HT1080 (cell line): Measurements from ENCODE around the gene CRHR1. TPM values are rescaled to one million over a fixed set of nuclear protein-coding genes. Genes with fewer than 3 reads are reported as not detected.

Experiments
- DNase-seq: peaks from one replicate; pipeline ENCODE4 v3.0.0-alpha.2; 2015; ENCODE audit warnings: low read depth
- total RNA-seq: library from RNA; depleted of rRNA; stranded (reverse); fragments of >200 nt; shearing (Covaris generic); gene quantifications from 2 replicates; pipeline ENCODE4 v1.2.3, GENCODE V29; 2014

The CRHR1 gene
- total RNA-seq, 1 experiment from 2014 or later, result not detected

DNA sequence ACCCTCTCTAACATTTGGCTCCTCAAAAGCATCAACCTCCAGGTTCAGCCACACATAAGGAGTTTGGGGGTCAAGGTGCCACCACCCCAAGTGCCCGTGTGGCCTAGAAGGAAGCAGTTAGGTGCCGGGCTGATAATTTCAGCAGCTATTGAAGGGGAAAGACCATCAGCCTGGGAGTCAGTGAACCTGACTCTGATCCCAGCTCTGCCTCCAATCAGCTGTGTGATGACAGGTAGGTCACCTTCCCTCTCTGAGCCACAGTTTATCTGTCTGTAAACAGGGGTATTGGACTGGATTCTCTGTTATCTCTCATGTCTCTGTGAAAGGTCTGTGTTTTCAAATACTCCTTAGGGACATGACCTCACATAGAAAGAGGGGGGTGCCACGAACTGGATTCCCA, 3.9 kb downstream of the CRHR1 start:
- DNase-seq, result no peak

DNA sequence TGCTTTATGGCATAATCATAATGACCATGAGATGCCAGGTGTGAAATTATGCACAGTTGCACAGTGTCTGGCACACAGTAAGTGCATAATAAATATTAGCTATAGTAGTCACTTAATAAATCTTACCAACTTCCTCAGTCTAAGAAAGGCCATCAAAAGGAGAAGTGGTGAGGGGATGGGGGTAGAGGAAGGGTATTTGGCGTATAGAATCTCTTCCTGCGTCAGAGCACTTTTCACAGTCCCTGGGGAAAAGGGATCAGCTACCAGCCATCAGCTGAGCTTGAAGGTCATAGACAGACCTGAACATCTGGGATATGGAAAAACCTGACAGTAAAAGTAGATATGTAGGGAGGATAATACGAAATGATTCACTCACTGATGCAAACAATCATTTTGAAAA, 5.8 kb downstream of the CRHR1 start:
- DNase-seq, result no peak

DNA sequence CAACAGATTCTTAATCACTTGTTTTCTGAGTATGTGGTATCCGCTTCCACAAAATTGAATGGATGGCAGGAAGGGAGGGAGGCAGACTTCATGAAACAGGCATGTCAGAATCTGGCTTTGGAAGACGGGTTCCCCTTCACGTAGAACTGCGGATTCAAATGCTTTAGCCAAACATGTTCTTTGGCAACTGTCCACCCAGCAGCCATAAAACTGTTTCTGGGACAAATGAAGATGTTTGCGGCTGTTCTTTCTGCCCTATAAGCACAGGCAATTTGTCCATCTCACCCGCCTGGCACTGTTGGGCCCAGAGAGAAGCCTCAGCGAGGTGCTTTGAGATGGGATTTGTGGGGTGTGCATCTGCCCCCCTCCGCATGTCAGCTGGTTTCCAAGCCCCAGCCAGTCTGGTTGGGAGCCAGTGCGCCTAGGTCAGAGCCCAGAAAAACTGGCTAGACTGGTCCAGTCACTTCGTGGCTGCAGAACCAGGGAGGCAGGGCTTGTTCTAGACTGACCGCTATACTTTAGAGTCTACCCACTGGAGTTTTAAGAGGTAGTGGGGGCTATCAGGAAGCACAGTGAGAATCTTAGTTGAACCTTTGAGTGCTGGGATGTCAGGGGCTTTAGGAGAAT, 6.3 kb downstream of the CRHR1 start:
- DNase-seq, result no peak

DNA sequence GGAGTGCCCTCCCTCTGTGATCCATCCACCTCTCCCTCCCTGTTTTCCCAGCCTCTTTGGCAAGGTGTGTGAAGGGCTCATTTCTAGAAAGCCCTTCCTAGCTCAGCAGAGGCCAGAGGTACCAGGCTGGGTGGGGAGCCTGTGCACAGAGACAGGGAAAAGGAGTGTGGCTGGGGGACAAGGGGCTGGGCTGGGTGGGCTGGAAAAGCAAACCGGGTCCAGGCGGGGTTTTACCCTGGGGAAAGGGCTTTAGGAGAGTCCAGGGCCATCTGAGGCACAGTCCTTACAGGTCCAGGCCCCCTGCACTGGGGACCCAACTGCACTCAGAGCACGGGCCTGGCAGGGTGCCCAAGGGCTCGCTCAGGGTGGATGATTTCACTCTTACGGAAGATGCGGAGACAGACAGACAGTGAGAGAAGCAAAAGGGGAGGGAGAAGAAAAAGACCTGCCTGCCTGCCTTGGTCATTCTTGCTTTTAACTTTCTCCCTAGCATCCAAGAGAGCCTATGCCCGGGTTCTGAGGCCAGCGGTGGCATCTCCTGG, 7.0 kb downstream of the CRHR1 start:
- no peak for DNase-seq

DNA sequence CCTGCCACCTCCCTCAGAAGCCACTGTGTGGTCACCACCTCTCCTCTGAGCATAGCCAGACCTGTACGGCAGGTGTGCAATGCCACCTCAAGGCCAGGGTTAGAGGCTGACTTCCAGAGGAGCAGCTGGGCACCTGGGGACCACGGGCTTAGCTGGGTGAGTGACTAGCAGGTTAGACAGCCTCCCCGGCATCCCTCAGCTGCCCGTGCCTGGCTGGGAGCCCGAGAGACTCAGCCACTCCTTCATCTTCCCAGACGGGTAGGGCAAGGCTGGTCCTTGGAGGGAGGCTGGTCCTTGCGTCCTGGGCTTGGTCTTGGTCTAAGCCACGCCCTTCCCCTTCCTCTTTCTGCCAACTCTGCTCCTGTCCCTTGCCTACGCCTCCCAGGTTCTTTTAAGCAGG, 7.8 kb downstream of the CRHR1 start:
- DNase-seq, result no peak

DNA sequence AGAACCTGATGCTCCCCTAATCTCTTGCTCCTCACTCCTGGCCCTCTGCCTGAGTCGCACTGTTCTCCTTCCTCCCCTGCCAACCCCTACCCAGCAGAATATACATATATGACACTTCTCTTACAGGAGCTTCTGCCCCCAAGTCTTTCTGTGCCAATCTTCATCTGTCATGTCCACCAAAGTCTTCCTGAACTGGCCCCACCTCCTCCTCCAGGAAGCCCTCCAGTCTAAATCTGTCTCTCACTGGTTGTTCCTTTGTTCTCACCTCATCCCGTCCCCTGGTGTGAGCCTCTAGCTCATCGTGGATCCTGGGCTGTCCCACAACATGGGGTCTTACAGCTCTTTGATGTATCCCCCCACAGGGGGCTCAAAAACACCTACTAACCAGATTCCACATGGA, 8.3 kb downstream of the CRHR1 start:
- no peak for DNase-seq

DNA sequence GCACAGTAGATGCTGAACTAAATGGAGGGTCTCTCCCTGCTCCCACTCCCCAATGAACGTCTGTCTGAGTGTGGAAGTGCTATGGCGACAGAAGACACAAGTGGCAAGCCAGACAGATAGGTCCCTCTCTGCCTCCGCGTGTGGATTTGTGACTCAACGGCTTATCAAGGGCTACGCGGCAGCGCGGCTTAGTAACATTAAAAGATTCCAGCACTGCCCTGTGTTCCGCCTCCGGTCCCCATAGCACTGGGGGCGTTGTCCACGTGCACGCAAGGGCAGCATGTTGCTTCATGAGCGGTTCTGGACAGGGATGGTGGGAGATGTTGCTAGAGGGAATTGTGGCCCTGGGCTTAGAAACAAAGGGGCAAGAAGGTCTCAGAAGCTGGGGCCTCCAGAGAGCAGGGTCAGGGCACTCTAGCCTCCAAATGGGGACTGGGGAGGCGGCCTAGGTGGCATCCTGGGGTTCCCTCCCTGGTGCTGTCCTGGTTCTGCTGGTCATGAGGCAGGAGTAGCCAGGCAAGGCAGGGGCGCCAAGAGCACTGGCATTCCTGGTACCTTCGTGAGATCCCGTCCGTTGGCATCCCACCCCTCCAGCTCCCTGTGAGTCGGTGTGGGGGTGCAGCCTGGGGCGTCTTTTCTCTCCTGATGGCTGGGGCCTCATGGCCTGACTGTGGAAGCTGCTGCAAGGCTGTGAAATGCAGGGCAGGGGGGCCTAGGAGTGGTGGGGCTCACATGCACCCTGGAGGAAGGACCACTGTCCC, 9.1 kb downstream of the CRHR1 start:
- DNase-seq, result no peak

DNA sequence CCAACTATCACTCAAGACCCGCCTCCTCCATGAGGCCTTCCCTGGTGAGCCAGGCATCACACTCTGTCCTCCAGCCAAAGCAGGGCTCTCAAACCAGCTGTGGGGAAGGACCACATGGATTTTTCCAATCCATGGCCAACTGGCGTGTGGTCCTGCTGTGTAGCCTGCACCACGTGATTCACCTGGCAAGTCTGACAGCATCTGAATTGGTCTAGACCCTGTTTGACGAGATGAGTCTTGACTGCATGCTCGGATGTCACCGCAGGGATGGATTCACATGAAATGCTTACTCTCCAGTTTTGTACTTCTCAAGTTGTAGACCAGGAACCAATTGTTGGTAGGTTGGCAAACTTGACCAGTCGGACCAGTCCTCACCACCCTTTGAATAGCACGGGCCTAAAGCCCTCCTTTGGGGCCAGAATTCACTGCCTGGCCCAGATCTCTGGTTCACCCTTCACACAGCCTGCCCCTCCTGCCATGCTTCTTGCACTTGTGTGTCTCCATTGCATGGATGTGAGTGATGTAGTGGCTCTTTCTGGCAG, 9.9 kb downstream of the CRHR1 start:
- no peak for DNase-seq

DNA sequence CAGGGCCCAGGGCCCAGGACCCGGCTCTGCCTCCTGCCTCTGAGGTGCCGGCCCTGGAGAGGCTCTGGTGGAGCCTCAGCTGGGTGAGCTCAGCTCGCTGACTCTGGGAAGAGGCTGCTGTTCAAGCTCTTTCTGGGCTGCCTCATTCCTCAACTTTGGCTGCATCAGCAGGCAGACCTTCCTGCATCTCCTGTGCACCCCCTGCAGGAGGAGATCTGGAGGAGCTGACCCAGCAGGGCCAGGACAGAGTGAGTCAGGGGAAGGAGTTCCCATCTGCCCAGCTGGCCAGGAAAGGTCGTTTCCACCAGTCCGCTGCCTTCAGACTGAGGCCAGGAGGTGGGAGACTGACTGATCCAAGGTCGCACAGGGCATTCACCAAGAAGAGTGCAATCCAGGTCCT, 10.7 kb downstream of the CRHR1 start:
- DNase-seq, result peak; percentile 14

DNA sequence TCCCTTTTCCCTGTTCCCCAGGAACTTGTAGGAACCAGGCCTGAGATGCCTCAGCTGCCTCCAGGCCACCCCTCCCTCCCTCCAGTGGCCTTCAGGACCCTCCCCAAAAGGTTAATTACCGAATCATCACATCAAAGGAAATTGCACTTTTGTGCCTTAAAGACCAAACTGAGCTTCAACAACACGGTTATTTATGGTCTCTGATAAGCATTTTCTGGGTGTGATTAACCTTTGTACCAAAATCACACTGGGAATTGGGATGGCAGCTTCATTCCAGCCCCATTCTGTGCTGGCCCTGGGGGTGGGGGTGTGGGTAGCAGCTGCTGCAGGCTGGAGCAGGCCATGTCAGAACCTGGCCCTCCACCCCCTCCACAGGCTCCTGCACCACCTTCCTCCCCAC, 16.7 kb downstream of the CRHR1 start:
- no peak for DNase-seq

DNA sequence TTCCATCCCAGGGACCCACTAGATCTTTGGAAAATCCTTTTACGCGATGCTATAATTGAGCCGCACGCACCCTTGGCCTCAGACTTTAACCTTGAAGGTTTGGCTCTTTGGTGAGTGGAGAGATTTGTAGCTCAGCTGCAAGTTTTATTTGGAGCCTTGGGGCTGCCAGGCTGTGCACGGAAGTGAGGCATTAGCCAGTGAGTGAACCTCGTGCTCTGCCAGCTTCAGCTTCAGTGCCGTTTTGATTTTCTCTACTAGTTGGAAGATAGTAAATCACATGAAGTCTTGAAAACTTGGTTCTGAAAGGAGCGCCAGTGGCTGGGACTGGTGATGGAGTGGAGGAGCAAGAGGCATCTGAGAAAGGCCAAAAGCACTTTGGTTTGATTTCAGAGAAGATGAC, 17.3 kb downstream of the CRHR1 start:
- no peak for DNase-seq

DNA sequence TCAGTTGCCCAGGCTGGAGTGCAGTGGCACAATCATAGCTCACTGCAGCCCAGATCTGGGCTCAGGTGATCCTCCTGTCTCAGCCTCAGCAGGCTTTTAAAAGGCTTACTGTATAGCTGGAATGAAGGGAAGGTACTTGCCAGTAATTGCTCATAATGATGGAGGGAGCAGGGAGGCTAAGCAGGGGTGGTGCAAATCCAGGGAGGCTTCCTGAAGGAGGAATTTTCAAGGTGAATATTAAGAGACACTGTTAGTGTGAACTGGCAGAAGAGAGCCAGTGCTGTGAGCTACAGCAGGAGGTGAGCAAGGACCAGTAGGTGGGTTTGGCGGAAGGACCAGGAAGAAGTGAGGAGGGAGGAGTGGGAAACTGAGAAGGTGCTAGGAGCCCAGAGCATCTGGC, 24.7 kb downstream of the CRHR1 start:
- no peak for DNase-seq

DNA sequence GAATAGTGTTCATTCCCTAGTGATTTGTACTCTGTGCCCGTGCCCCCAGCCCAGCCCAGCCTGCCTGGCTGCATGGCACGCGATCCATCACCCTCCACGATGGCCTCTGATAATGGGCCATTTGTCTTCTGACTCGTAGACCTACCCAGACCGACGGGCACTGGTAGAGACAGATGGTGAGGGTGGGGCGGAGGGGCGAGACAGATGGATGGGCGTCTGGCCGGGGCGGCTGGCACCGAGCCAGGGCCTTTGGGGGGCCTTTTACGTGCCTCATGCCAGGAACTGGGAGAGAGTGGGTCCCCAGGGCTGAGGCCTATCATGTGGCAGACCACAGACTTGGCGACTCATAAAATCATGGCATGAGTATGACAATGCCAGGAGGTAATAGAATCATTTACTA, 25.4 kb downstream of the CRHR1 start:
- no peak for DNase-seq

DNA sequence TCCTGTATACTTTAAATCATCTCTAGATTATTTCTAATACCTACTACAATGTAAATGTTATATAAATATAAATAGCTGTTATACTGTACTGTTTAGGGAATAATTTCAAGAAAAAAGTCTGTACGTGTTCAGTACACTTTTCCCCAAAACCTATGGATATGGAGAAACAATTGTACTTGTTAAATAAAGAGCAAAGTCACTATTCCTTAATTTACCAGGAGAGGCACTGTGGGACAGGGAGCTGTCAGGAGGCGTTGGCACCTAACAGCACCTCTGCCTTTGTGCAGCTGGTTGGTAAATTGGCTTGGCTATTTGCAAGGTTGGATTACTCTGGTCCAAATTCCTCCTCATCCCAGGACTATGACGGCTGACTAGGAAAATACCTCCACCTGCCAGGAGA, 28.0 kb downstream of the CRHR1 start:
- DNase-seq, result peak; percentile 23

DNA sequence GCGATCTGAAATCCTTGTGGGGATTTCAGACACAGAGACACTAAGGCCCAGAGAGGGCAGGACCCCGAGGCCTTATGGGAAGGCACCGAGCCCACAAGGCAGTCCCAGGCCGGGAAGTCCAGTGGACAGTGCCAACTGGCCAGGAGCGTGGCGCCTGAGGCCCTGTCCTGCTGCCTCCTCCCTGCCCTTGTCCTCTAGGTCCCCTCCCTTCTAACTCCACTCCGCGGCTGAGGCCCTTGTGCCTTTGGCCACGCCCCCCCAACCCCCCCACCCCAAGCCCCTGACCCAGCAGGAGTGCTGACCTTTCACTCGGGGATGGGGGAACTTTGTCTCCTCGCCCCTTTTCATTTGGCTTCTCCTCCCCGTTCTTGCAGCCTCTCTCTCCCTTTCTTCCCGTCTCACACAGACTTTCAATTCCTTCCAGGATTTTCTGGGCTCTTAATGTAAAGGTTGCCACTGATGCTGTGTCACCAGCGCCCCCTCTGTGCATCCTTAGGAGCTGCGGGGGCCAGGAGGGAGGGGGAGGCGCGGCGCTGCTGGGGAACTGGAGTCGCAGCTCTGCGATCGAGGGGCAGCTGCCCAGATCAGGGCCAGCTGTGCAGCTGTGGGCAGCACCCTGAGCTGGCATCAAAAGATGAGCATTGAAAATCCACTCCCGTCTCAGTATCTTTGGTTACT, 29.1 kb downstream of the CRHR1 start:
- no peak for DNase-seq

DNA sequence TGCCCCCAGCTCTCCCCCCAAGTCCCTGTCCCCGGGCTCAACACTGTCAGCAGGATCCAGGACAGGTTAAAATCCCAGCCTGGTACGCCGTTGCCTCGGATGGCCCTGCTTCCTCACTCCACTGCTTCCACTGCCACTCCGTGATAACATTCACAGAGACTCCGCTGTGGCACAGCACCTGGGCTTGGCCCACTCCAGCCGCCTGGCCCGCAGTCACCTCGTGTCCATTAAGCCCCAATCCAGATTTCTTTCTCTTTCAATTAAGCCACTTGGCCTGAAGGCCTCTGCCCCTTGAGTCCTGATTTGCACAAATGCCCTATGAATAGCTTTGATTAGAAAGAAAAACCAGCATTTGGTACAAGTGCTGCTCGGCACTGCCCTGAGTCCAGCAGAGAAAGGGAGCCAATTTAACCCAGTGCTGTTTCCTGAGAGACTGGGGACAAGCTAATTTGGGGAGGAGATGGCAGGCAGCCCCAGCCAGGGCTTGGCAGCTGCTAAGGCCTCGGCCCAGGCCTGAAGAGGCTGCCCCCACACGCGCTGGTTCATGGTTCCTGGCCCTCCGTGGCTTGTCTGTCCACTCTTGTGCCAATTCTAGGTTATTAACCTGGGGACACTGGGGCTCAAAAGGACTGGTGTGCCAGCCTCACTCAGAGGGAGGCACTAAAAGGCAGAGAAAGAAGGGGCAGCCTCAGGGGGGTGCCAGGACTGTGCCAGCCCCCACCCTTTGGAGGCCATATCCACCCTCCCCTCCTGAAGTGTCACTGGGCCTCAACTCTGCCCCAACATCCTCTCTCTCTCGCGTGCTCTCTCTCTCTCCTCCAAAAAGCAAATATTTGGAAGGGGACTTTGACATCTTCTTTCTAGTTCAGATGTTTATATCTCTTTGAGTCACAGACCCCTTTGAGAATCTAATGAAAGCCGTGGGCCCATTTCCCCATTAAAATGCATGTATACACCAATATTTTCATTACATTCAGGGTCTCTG, 30.8 kb downstream of the CRHR1 start:
- no peak for DNase-seq

DNA sequence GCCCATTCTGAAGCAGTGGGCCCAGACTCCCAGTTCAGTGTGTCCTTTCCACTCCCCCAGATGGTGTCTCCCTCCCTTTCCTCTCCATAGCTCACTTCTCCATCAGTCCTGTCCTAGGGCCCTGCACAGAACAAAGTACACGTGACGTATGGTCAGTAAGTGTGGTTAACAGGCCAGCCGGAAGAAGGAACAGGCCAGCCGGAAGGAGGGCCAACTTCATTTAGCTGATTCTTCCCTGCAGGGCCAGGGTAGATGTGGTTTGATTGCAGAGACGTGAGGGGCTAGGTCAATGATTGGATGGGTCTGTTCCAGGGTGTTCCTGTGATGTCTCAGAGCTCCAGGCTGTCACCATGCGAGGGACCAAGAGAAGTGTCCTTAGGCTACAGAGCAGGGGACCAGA, 31.6 kb downstream of the CRHR1 start:
- DNase-seq, result no peak

DNA sequence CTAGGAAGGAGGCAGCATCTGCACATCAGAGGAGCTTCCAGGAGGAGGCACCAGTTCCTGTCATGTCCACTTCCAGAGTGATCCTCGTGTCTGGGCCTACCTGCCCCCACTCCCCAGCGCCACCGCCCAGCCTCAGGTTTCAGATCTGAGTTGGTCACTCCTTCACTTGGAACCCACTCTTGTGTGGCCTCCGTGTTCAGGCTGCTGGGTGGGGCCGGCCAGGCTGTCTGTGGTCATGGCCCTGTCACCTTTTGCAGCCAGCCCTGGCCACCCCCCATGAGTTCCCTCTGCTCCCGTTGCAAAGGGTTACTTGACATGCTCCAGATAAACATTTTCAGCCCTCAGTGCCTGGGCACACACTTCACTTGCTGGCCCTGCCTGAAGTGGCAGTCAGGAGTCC, 33.9 kb downstream of the CRHR1 start:
- no peak for DNase-seq

DNA sequence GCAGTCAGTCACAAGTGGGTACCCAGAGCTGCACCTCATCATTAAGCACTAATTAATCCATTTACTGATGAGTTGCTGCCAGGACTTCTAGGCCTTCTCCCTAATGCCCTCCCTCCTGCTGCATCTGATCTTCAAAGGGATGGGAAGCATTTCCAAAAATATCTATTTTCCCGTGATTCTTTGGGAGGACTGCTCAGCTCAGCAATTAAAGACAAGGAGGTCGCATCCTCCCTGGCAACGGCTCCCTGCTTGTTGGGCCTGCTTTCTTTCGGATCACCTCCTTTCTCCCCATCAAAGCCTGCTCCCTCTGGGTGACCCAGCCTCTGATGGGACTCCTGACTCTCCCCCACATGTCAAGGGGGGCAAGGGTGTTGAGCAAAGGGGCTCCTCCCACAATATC, 34.6 kb downstream of the CRHR1 start:
- DNase-seq, result no peak

DNA sequence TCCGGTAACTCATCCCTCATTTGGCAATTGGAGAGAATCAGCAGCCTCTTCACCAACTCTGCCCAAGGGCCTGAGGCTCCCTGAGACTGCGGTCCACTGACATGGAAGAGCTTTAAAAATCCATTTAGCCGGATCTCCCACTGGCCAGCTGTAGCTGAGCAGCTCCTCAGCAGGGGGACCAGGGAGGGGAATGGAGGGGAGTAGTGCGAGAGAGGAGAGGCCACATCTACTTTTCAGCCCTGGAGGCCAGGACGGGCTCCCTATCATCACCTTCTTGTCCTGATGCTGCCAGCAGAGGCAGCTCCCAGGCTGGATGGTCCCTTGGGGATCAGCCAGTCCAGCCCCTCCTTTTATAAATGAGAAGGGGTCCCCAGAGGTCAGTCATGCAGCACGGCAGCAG, 35.5 kb downstream of the CRHR1 start:
- DNase-seq, result no peak
